SK-N-SH (cell line): Measurements from ENCODE around the gene PRMT2. TPM values are rescaled to one million over a fixed set of nuclear protein-coding genes. Genes with fewer than 3 reads are reported as not detected.

Experiments used
- CTCF ChIA-PET: fragments of 300-600, 350-600 bp; formaldehyde crosslinking; extraction: SDS; loops from one replicate; lab custom pipeline; 2021; lab: Yijun Ruan, JAX
- POLR2A ChIA-PET: fragments of 350-600 bp; sonication (Branson Sonifier 250); formaldehyde crosslinking; extraction: SDS; loops from one replicate; lab custom pipeline; 2020; ENCODE audit warnings: antibody characterized with exemption, inconsistent platforms; lab: Yijun Ruan, JAX
- DNase-seq: peaks from one replicate; pipeline ENCODE4 v3.0.0; 2012
- H2AFZ ChIP-seq: fragments of 200-600 bp; sonication (generic); 2 replicates; pipeline ENCODE4 v1.8.1; 2016; ENCODE audit warnings: antibody characterized with exemption, mild to moderate bottlenecking, low read depth
- H3F3A ChIP-seq: fragments of 200-600 bp; sonication (generic); replicated peaks from 2 replicates; pipeline ENCODE3; 2016; ENCODE audit warnings: antibody characterized with exemption, mild to moderate bottlenecking; ENCODE audit not compliant: insufficient read depth
- H3K27ac ChIP-seq, 2 experiments: fragments of 200-500 bp in 1 of 2; fragments of 200-600 bp in 1 of 2; sonication (Bioruptor generic) in 1 of 2; sonication (generic), shearing (Covaris generic) in 1 of 2; 2 replicates each; pipeline versions ENCODE4 v1.5.1 to v1.6.1; 2014 to 2016; ENCODE audit warnings: low read depth in 2 of 2, inconsistent platforms in 1 of 2, low read length in 1 of 2, mild to moderate bottlenecking in 1 of 2, mixed read lengths in 1 of 2
- H3K27me3 ChIP-seq: fragments of 200-600 bp; sonication (generic), shearing (Covaris generic); 2 replicates; pipeline ENCODE4 v1.6.1; 2016; ENCODE audit warnings: mixed run types; ENCODE audit not compliant: insufficient read depth
- H3K36me3 ChIP-seq, 2 experiments: fragments of 200-500 bp in 1 of 2; fragments of 200-600 bp in 1 of 2; sonication (Bioruptor generic) in 1 of 2; sonication (generic) in 1 of 2; replicated peaks in 1 of 2; 2 replicates each; pipeline versions ENCODE3 to v1.5.1; 2014 to 2016; ENCODE audit warnings: low read length in 1 of 2, mild to moderate bottlenecking in 1 of 2; ENCODE audit not compliant: insufficient read depth in 2 of 2, control insufficient read depth in 1 of 2
- H3K4me1 ChIP-seq, 2 experiments: fragments of 200-500 bp in 1 of 2; fragments of 200-600 bp in 1 of 2; sonication (Bioruptor generic) in 1 of 2; sonication (generic), shearing (Covaris generic) in 1 of 2; 2 replicates each; pipeline versions ENCODE4 v1.5.1 to v1.6.1; 2014 to 2016; ENCODE audit warnings: low read depth in 1 of 2, low read length in 1 of 2, mixed run types in 1 of 2; ENCODE audit not compliant: insufficient read depth in 2 of 2, control insufficient read depth in 1 of 2
- H3K4me2 ChIP-seq: fragments of 200-600 bp; sonication (generic), shearing (Covaris generic); 2 replicates; pipeline ENCODE4 v1.6.1; 2017; ENCODE audit warnings: mixed run types
- H3K4me3 ChIP-seq, 2 experiments: fragments of 200-500 bp in 1 of 2; fragments of 200-600 bp in 1 of 2; sonication (Bioruptor generic) in 1 of 2; sonication (generic), shearing (Covaris generic) in 1 of 2; 2 replicates each; pipeline versions ENCODE4 v1.5.1 to v1.8.1; 2014 to 2016; ENCODE audit warnings: low read depth in 2 of 2, inconsistent platforms in 1 of 2, low read length in 1 of 2, mild to moderate bottlenecking in 1 of 2, mixed read lengths in 1 of 2, moderate library complexity in 1 of 2
- H3K79me2 ChIP-seq: fragments of 200-600 bp; sonication (generic); 2 replicates; pipeline ENCODE4 v1.8.1; 2017; ENCODE audit warnings: mild to moderate bottlenecking; ENCODE audit not compliant: insufficient read depth
- H3K9ac ChIP-seq: fragments of 200-600 bp; sonication (generic); 2 replicates; pipeline ENCODE4 v1.6.1; 2017; ENCODE audit warnings: mixed run types
- H3K9me2 ChIP-seq: fragments of 200-600 bp; sonication (generic); 2 replicates; pipeline ENCODE4 v1.6.1; 2017; ENCODE audit warnings: mixed run types
- H3K9me3 ChIP-seq: fragments of 200-600 bp; sonication (generic); 2 replicates; pipeline ENCODE4 v1.6.1; 2017; ENCODE audit warnings: mixed run types, mild to moderate bottlenecking, moderate library complexity
- H4K20me1 ChIP-seq: fragments of 200-600 bp; sonication (generic); 2 replicates; pipeline ENCODE4 v1.6.1; 2017; ENCODE audit warnings: mild to moderate bottlenecking, mixed run types; ENCODE audit not compliant: insufficient read depth
- ELF1 ChIP-seq: IDR thresholded peaks from 2 replicates; pipeline ENCODE4 v1.4.0; 2012
- EP300 ChIP-seq, 2 experiments: IDR thresholded peaks; 2 replicates each; pipeline versions ENCODE4 v1.4.0 to v1.6.1; 2012; ENCODE audit warnings: borderline replicate concordance in 1 of 2, low read depth in 1 of 2, low read length in 1 of 2
- EZH2phosphoT487 ChIP-seq: fragments of 200-600 bp; sonication (generic); IDR thresholded peaks from 2 replicates; pipeline ENCODE4 v1.6.1; 2017; ENCODE audit warnings: low read depth, mixed run types, mild to moderate bottlenecking, antibody characterized with exemption, moderate library complexity, borderline replicate concordance
- FOSL2 ChIP-seq: IDR thresholded peaks from 2 replicates; pipeline ENCODE4 v1.4.0; 2012; ENCODE audit warnings: low read depth, mild to moderate bottlenecking, moderate library complexity, borderline replicate concordance
- FOXM1 ChIP-seq: IDR thresholded peaks from 2 replicates; pipeline ENCODE4 v1.4.0; 2012; ENCODE audit warnings: low read depth, mild to moderate bottlenecking
- NFIC ChIP-seq: IDR thresholded peaks from 2 replicates; pipeline ENCODE4 v1.4.0; 2012; ENCODE audit warnings: borderline replicate concordance
- POLR2AphosphoS5 ChIP-seq: IDR thresholded peaks from 2 replicates; pipeline ENCODE4 v1.6.1; 2012; ENCODE audit warnings: low read depth, low read length
- RXRA ChIP-seq: IDR thresholded peaks from 2 replicates; pipeline ENCODE4 v1.4.0; 2012; ENCODE audit warnings: low read depth, mild to moderate bottlenecking, borderline replicate concordance
- TCF12 ChIP-seq: IDR thresholded peaks from 2 replicates; pipeline ENCODE4 v1.4.0; 2012
- TEAD4 ChIP-seq: IDR thresholded peaks from 2 replicates; pipeline ENCODE4 v1.4.0; 2012; ENCODE audit warnings: mild to moderate bottlenecking, borderline replicate concordance; ENCODE audit not compliant: insufficient read depth
- YY1 ChIP-seq: IDR thresholded peaks from 2 replicates; pipeline ENCODE4 v1.4.0; 2012; ENCODE audit warnings: low read depth, mild to moderate bottlenecking
- WGBS: methylation state at CpG from one replicate; pipeline ENCODE4 v1.1.6; 2017; ENCODE audit warnings: low lambda C conversion rate; 5-methylcytosine and 5-hydroxymethylcytosine counted together
- polyA plus RNA-seq, 3 experiments: library from polyadenylated mRNA; depleted of rRNA; stranded (reverse); fragments of >200 nt; gene quantifications; 2 replicates each; pipeline ENCODE4 v1.2.3, GENCODE V29; 2012
- TF ChIP-seq, protein P1 (sequence below): IDR thresholded peaks from 2 replicates; pipeline ENCODE4 v1.6.1; 2012; ENCODE audit warnings: mild to moderate bottlenecking, low read depth, low read length, moderate library complexity
- TF ChIP-seq, protein P2 (sequence below): fragments of 200-600 bp; sonication (generic); IDR thresholded peaks from 2 replicates; pipeline ENCODE4 v1.6.1; 2017; ENCODE audit warnings: antibody characterized with exemption, mild to moderate bottlenecking, moderate library complexity

Gene PRMT2
- polyA plus RNA-seq, 1 of the 3 experiments (the other 2 are of a cell fraction) = 278 TPM

DNA sequence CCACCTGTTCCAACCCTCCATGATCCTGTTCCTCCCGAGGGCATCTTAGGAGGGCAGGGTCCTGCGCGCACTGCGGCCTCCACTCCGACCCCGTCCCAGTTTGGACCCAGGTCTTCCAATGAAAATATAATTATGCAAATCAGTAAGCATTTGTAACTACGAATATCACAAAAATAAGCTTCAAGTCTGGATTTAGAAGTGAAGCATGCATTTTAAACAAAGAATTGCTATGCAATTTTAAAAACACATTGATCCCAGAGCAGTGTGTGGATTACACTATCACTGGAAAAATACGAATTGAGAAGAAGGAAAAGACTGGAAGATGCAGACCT is 673 bp downstream of the PRMT2 start:
- ChIA-PET POLR2A (interaction anchor here (1.2 to 1.5 kb wide), 3 partner anchors 50 to 178 kb away, joined by 4 to 8 read pairs (median 5); no protein-coding TSS in a partner anchor), CTCF (interaction anchor here (1.0 kb wide), 1 partner anchor 25 kb away, joined by 3 read pairs; no protein-coding TSS in a partner anchor)
- Histone ChIP-seq H3K36me3 (peaks cover 20 to 31% of the 10 kb centered on the region in 2 experiments), H3K9me2 (no peaks in the 10 kb centered on the region), H3K4me2 (peak overlapping the region; percentile 88), H3K9ac (peak overlapping the region; percentile 88), H3K79me2 (peaks cover 56% of the 10 kb centered on the region), H3K4me1 (peaks cover 9 to 22% of the 10 kb centered on the region in 2 experiments; a peak in 2 of 4 replicates), H3K9me3 (no peaks in the 10 kb centered on the region), H3K4me3 (peak overlapping the region; percentile 81 to 89), H3F3A (peaks cover 20% of the 10 kb centered on the region), H3K27ac (peak overlapping the region; percentile 90 to 96; a peak in 3 of 4 replicates), H3K27me3 (no peaks in the 10 kb centered on the region), H2AFZ (peak overlapping the region; percentile 64), H4K20me1 (peaks cover 22% of the 10 kb centered on the region)
- no peak for DNase-seq
- TF ChIP-seq EZH2phosphoT487 (no peak), TCF12 (no peak), EP300 (IDR thresholded peaks at IDR 0.05; ENCODE audit: borderline replicate concordance in 1 of 2, low read depth in 1 of 2, low read length in 1 of 2) (no peak), FOSL2 (no peak), RXRA (no peak), FOXM1 (no peak), YY1 (no peak), TEAD4 (no peak), NFIC (no peak), ELF1 (no peak), POLR2AphosphoS5 (no peak)
- TF ChIP-seq, protein P1, sequence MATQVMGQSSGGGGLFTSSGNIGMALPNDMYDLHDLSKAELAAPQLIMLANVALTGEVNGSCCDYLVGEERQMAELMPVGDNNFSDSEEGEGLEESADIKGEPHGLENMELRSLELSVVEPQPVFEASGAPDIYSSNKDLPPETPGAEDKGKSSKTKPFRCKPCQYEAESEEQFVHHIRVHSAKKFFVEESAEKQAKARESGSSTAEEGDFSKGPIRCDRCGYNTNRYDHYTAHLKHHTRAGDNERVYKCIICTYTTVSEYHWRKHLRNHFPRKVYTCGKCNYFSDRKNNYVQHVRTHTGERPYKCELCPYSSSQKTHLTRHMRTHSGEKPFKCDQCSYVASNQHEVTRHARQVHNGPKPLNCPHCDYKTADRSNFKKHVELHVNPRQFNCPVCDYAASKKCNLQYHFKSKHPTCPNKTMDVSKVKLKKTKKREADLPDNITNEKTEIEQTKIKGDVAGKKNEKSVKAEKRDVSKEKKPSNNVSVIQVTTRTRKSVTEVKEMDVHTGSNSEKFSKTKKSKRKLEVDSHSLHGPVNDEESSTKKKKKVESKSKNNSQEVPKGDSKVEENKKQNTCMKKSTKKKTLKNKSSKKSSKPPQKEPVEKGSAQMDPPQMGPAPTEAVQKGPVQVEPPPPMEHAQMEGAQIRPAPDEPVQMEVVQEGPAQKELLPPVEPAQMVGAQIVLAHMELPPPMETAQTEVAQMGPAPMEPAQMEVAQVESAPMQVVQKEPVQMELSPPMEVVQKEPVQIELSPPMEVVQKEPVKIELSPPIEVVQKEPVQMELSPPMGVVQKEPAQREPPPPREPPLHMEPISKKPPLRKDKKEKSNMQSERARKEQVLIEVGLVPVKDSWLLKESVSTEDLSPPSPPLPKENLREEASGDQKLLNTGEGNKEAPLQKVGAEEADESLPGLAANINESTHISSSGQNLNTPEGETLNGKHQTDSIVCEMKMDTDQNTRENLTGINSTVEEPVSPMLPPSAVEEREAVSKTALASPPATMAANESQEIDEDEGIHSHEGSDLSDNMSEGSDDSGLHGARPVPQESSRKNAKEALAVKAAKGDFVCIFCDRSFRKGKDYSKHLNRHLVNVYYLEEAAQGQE = no peak
- TF ChIP-seq, protein P2, sequence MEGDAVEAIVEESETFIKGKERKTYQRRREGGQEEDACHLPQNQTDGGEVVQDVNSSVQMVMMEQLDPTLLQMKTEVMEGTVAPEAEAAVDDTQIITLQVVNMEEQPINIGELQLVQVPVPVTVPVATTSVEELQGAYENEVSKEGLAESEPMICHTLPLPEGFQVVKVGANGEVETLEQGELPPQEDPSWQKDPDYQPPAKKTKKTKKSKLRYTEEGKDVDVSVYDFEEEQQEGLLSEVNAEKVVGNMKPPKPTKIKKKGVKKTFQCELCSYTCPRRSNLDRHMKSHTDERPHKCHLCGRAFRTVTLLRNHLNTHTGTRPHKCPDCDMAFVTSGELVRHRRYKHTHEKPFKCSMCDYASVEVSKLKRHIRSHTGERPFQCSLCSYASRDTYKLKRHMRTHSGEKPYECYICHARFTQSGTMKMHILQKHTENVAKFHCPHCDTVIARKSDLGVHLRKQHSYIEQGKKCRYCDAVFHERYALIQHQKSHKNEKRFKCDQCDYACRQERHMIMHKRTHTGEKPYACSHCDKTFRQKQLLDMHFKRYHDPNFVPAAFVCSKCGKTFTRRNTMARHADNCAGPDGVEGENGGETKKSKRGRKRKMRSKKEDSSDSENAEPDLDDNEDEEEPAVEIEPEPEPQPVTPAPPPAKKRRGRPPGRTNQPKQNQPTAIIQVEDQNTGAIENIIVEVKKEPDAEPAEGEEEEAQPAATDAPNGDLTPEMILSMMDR = no peak
- 14% methylated on average over 8 of the region's 8 CpGs for WGBS
